Prostate gland (tissue), 2 donors: ENCODE data around the gene ZBTB8OS.

Experiments used
- CTCF ChIP-seq, 4 experiments: fragments of 200-600 bp in 2 of 4; fragments of 450-650 bp in 2 of 4; sonication (generic) in 2 of 4; IDR thresholded peaks; 1 replicate in 3 of 4; 2 replicates in 1 of 4; pipeline ENCODE4 v1.5.1; 2016 to 2019; ENCODE audit warnings: antibody characterized with exemption in 4 of 4, mild to moderate bottlenecking in 2 of 4, moderate library complexity in 2 of 4
- POLR2A ChIP-seq: fragments of 450-650 bp; IDR thresholded peaks from one replicate; pipeline ENCODE4 v1.6.1; 2016; ENCODE audit warnings: antibody characterized with exemption, mild to moderate bottlenecking

GRCh38 chr1:32592943-32593342 lies 57.4 kb downstream of the ZBTB8OS start:
- TF ChIP-seq CTCF (IDR thresholded peaks at IDR 0.05): no peak
- TF ChIP-seq POLR2A: no peak
